NCI-H146 treated with DMSO at 0.1 percent for 48 hours (cell line): ENCODE data around the gene SLCO4A1.

Source experiments
- DNase-seq: peaks from one replicate; lab custom pipeline; 2025; ENCODE audit not compliant: unreplicated experiment; lab: John Stamatoyannopoulos, UW

The SLCO4A1 gene

DNA sequence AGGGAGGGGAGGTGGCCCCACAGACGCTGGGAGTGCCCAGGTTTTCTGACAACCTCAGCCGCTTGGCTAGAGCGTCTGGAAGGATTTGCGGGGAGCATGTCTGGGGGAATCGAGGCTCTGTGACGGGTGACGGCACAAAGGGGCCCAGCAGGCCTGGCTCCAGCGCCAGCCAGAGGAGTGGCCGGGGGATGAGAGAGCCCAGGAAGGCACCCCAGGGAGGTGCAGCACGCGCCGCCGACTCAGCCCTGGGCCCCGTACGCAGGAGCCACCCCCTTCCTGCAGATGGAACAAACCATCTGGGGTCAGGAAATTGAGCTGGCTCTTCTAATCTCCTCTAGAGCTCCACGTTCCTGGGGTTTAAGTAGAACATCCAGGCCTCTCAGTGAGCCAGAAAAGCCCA is 5.9 kb upstream of the SLCO4A1 start:
- no peak for DNase-seq

- DNase-seq, result no peak
Measured at GRCh38 chr20:62637110-62637509, 5.2 kb upstream of the SLCO4A1 start.

- DNase-seq, result no peak
Measured at GRCh38 chr20:62637521-62638054, 4.7 kb upstream of the SLCO4A1 start.

DNA sequence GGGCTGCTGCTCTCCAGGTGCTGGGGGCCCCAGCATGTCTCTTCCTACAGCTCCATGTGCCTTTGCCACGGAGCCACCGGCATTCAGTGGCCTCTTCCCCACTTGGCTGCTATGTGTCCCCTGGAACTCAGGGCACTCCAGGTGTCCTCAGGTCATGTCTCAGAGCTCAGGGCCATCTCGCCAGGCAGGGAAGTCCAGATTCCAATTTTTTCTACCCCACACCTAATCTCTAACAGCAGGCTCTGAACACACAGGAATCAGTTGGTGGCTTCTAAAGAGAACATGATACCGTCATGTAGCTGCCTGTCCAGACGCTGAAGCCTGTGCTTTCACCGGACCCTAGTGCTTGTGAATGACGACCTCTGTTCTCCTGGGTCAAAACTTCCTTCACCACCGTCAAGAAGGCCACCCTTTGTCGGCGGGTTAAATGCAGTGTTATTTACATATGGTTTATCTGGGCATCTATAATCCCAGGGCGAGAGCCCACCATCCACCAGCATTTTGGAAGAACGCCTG is 4.2 kb upstream of the SLCO4A1 start:
- DNase-seq, result no peak

DNA sequence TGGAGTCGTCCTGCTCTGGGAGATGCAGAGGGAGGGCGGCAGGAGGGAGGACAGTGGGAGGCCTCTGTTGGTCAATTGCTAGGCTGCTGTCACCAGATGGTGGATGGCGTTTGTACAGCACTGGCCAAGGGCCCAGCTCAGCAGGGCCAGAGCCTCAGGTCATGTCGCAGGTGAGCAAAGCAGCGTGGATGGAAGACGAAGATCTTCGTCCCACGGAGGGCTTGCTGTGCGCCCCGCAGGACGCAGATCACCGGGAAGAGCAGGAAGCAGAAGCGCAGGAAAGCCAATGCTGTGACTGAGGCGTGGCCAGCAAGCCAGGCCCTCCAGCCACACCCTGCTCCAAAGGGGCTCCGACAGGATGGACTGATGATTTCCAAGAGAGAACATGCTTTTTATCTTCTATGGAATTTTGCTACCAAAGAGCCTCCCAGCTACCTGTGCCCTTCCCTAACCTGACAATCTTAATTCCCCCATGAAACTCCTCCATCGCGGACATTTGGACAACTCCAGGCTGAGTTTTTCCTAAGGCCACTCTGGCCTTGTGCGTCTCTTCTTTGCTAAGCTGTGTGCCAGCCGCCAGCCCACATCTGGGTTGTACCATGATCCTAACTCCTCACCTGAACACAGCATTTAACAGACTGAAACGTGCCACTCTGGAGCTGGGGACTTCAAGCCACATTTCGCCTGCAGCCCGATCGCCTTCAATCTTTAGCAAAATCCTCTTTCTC is 3.5 kb upstream of the SLCO4A1 start:
- DNase-seq, result no peak

DNA sequence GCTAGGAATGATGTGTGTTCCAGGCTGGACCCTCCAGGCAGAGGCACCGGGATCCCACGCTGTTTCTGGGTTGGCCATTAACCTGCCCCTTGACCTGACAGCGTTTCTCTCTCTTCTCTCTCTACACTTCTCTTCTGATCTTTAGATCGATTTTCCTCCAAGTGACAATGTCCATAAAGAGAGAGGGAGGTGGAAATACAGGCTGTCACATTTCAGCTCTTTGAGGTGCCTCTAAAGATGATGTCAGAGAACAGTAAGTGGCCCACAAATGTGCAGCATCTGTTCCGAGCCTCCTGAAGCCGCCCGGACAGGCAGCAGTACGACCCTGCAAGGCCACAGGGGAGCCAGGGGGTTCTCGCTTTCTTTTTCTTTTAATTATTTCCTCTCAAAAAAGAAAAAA is 2.5 kb upstream of the SLCO4A1 start:
- DNase-seq, result no peak

GRCh38 chr20:62640870-62641269 is 1.4 kb upstream of the SLCO4A1 start:
- DNase-seq, result no peak

DNA sequence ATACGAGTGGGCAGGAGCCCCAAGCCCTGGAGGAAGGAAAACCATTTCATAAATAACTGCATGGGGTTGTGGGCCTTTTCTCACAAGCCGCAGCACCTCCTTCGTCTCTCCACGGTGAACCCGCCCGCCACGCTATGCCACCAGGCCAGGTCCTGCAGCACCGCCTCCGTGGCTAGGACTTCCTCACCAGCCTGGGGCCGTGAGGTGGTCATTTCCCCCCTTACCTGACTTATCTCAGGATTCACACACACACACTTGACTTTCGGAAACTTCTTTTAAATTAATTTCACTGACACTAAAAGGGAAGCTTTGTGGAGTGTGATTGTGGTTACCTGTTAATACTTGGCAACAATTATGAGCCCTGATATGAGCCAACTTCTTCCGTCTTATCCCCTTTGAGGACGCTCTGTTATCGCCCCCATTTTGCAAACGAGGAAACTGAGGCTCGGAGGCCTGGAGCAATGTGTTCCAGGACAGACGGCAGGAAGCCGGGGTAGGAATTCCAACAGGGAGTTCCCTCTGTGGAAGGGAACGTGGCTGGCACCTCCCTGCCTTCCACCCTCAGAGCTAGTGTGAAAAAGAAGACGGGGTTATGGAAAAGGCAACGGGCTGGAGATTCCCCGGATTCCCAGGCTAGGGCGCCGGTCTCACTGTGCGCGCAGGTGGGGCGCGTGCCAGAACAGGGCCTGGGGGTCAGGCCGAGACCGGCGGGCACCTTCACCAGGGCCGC is 817 bp upstream of the SLCO4A1 start:
- no peak for DNase-seq

DNA sequence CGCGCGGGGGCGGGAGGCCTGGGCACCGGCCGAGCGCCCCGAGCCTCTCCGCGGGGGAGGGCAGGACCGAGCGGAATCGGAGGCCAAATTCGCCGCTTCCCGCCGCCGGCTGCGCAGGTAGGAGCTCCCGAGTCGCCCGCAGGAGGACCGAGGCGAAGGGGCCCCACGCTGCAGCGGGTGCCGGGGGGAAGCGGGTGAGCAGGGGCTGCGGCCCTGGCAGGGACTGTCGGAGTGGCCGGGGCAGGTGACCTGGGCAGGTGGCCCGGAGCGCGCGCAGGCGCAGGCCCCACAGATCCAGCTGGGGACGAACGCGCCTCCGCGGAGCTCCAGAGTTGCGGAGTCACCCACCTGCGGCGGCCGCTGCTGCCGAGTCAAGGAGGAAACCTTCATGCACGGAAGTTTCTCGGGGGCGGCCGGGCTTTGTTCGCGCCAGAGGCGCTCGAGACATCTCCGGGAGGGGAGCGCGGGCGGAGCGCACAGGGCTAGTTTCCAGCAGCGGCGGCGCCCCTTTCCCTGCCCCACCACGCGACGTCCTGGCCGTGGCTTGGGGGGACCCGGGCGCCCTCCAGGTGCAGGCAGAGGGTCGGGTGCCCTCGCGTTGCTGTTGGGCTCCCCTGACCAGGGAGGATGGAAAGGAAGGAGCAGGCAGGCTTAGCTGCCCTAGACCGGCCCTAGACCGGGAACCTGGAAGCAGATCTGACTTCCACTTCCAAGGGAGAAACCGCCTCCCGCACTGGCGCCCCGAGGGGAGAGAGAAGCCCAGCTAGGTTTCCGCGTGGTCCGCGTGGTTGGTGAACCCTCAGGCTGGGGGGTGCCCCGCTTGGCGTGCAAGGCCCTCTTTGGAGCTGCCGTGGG is 590 bp downstream of the SLCO4A1 start:
- DNase-seq, result no peak

DNA sequence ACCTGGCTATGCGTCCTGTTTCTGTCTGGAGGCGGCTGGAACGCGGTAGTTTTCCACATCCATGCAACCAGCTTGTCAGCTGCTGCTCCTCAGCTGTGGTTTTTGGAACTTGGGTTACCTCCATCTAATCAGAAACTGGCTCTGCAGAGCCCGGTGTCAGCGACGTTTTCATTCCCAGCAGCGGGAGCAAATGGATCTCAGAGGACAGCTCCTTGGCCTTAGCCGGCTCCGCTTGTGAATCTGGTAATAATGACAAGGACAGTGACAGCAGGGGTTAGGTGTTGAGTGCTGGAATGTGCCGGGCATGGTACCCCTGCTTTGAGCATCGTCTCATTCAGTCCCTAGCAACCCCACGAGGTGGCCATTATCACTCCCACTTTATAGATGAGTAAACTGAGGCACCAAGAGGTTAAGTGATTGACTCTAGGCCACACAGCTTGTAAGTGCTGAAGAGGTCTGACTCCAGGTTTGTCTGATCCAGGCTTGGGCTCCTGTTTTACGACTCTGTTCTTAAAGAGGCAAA is 1.3 kb downstream of the SLCO4A1 start:
- DNase-seq, result no peak

- DNase-seq, result no peak
Measured at GRCh38 chr20:62644044-62644795, 1.9 kb downstream of the SLCO4A1 start.

DNA sequence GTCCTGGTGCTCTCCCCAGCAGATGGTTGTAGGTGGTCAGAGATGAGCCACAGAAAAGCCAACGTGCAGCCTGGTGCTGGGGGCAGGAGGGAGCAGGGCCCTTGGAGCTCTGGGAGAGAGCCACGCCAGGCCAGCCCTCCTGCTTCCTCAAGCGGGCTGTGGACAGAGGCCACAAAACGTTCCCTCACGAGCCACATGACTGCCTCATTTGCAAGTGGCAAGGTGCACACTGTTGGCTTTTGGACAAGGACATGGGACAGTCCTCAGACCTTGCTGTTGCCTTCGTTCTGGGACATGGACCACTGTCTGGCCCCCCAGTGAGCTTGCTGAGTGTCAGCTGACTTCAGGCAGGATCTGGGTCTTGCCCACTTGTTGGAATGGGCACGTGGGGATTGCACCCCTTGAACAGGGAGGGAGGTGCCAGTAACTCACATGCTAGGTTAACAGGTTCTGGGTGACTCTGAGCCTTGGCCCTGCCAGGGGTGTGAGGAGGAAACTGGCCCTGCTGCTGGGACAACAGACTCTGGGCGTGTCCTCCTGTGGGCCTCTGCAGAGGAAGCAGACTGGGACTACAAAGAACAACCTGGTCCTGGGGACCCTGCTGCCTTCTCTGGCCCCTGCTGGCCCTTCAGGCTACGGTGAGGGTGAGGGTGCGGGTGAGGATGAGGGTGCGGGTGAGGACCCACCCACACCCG is 2.6 kb downstream of the SLCO4A1 start:
- no peak for DNase-seq

GRCh38 chr20:62645613-62646012 is 3.3 kb downstream of the SLCO4A1 start:
- no peak for DNase-seq

- no peak for DNase-seq
Measured at GRCh38 chr20:62646851-62647520, 4.7 kb downstream of the SLCO4A1 start.

- no peak for DNase-seq
Measured at GRCh38 chr20:62647521-62648317, 5.4 kb downstream of the SLCO4A1 start.

- DNase-seq, result no peak
Measured at GRCh38 chr20:62648318-62648995, 6.2 kb downstream of the SLCO4A1 start.

DNA sequence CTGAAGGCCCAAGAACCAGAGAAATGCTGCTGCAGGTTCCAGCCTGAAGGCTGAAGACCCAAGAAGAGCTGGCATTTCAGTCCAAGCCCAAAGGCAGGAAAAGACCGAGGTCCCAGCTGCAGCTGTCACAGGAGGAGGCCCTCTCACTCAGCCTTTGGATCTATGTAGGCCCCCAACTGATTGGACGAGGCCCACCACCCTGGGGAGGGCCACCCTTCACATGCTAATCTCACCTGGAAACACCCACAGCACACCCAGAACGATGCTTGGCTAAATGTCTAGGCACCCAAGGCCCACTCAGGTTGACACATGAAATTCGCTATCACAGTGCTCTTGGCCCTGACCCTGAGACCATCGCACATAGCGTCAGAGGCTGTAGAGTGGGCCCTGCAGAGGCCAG is 6.8 kb downstream of the SLCO4A1 start:
- no peak for DNase-seq
